ENCODE data around the gene SZT2. TPM values are rescaled to one million over a fixed set of nuclear protein-coding genes. Genes with fewer than 3 reads are reported as not detected.

Gene SZT2
- total RNA-seq, 1 donor from 2014 or later, result 17.3 TPM

DNA sequence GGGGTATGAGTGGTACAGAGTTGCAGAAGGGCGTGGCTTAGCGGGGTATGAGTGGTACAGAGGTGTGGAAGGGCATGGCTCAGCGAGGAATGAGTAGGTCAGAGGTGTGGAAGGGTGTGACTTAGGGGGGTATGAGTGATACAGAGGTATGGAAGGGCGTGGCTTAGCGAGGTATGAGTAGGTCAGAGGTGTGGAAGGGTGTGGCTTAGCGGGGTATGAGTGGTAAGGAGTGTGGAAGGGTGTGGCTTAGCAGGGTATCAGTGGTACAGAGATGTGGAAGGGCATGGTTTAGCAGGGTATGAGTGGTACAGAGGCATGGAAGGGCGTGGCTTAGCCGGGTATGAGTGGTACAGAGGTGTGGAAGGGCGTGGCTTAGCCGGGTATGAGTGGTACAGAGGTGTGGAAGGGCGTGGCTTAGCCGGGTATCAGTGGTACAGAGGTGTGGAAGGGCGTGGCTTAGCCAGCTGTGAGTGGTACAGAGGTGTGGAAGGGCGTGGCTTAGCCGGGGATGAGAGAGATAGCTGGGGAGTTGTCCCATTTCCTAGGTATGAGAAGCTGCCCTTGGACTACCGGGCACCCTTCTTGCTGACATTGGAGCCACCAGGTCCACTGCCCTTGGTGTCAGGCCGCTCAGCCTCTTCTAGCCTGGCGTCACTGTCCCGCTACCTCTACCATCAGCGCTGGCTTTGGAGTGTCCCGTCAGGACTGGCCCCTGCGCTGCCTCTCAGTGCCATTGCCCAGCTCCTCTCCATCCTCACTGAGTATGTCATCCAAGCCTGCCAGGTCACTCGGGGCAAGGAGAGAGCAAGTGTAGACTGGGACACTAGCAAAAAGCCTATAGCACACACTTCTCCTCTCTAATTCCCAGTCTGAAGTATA is 34.2 kb downstream of the SZT2 start:
- DNase-seq, result no peak

DNA sequence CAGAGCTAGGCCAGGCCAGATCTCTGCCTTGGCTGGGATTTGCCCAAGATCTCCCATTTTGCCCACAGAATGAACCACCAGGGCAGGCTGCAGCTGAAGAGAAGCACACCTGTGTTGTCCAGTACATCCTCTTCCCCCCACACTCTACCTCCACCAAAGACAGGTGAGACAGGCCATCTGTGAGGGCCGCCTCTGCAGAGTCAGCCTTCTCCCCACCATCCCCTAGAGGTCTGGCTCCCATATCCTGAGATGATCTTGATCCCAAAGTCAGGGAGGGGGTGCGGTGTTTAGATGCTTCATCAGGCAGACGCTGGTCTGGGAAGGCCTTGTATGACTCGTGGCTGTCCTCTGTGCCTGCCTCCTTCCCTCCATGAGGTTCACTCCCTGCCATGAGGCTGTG is 35.3 kb downstream of the SZT2 start:
- DNase-seq, result no peak

DNA sequence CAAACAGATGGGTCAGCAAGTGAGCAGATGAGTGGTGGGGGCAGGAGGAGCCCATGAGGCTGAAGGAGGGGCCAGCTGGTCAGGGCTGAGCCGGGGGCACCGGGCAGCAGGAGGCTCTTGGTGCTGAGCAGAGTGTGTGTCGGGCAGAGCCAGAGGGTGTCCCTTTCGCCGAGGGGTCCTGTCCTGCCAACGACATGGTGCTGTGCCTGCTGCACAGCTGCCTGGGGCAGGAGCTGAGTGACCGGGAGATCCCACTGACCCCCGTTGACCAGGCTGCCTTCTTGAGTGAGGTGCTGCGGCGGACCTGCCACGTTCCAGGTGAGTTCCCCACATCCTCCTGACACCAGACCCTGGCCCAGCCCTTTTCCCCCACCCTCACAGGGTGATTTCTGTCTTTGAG is 36.5 kb downstream of the SZT2 start:
- no peak for DNase-seq

DNA sequence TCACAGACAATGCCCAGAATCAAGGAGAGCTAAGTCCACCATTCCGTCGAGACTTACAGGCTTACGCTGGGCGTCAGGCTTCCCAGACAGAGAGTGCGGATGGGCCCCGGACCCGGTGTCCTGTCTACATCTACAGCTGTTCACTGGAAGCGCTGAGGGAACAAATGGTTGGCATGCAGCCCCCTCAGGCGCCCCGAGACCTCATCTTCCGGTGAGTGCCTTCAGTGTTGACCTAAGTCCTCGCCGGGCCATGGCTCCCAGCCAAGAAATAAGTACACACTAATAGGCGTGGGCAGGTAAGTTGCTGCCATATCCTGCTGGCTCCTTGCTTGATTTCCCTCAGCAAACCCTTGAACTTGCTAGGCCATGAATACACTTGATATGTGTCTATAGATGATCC is 37.8 kb downstream of the SZT2 start:
- DNase-seq, result no peak

DNA sequence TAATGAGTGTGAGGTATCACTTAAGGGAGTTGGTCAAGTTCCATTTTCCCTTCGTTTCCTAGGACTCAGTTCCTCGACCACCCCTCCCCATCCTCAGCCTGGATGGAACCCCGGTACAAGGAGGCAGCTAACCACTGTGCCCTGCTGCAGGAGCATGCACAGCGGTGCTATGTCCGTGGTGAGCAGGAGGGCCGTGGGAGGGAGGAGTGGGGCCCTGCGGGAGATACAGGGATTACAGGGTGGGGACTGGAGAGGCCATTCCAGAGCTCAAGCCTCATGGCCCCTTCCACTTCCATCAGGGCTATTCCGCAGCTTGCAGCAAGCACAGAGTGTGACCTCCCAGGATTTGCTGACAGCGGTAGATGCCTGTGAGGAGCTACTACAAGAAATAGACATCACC is 38.2 kb downstream of the SZT2 start:
- no peak for DNase-seq

DNA sequence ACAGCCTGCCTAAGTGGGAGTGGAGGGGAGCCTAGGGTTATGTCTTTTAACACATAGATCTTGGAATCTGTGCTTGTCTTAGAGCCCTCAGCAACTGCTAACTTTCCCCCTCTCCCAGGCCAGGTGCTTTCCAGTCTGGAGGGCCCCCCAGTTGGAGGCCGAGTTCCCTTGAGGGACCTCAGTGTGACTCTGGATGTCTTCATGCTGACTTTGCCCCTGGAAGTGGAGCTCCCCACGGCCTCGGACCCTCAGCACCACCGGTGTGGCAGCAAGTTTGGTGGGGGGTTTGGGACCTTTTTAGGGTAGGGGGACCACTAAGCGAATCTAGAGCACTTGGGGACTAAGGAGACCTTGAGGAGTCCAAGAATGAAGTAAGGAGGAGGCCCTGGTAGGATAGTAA is 41.1 kb downstream of the SZT2 start:
- no peak for DNase-seq

DNA sequence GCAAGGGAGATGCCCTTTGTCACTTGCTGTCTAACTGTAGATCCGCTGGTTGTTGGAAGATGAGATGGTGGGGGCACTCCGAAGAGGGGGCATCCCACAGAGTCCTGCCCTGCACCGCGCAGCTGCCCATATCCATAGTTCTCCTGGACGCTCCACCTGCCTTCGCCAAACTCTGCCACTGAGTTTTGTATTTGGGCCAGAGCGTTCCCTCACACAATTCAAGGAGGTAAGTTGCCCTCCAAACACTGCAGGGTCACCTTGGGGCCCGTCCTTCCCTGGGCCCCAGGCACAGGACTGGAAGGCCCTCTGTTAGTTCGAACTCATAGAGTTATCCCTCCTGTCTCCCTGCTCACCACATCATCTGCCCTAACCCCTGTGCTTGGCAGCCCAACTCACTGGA is 42.0 kb downstream of the SZT2 start:
- no peak for DNase-seq

DNA sequence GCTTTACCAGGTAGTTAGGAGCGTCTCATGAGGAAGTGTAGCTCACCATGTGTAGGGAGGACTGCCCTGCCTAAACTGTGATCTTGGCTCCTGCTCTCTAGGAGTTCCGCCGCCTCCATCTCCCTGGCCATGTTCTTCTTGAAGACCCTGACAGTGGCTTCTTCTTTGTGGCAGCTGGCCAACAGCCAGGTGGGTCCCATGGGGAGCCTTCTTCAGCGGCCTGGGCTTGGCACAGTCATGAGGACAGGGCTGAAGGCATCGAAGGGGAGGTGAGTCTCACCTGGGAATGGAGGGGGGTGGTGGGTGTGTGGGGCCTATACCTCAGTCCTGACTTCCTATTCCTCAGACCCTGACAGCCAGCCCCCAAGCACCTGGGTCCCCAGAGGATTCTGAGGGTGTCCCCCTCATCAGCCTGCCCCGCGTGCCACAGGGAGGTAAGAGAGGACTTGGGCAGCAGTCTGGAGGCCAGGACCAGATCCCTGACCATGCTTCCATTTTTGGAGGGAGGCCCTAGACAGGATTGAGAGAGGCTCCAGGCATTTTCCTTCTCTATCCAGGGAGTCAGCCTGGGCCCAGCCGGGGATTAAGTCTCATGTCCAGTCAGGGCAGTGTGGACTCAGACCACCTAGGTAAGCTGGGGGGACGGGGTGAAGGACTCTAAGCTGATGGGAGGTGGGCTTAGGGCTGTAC is 42.6 kb downstream of the SZT2 start:
- DNase-seq, result no peak

DNA sequence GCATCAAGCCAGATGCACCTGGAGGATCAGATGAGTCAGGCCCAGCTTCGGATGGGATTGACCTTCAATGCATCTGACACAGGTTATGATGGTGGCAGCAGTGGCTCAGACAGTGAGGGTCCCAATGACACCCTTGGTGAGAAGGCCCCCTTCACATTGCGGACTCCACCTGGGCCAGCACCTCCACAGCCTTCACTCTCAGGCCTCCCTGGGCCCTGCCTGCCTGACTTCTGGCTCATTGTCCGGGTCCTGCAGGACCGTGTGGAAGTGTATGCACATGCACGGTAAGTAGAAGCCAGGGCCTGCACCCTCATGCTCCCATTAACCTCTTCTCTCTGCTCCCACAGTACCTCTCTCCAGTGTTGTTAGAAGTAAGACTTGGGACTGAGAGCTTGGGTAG is 43.2 kb downstream of the SZT2 start:
- no peak for DNase-seq

DNA sequence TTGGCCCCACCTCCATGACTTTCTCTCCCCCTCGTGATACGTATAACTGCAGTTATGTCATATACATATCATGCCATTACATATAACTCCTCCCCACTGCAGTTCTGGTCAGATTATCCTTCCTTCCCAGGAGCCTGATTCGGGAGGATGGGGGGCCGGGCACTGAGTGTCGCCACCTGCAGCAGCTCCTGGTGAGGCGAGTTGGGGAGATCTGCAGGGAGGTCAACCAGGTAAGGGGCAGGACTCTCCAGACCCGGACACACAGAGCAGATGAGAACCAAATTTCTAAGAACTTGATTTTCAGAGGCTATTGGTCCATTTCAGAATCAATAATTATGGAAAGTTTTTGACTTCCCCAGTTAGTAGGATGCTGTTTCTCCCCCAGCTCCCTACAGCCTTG is 44.6 kb downstream of the SZT2 start:
- DNase-seq, result no peak

DNA sequence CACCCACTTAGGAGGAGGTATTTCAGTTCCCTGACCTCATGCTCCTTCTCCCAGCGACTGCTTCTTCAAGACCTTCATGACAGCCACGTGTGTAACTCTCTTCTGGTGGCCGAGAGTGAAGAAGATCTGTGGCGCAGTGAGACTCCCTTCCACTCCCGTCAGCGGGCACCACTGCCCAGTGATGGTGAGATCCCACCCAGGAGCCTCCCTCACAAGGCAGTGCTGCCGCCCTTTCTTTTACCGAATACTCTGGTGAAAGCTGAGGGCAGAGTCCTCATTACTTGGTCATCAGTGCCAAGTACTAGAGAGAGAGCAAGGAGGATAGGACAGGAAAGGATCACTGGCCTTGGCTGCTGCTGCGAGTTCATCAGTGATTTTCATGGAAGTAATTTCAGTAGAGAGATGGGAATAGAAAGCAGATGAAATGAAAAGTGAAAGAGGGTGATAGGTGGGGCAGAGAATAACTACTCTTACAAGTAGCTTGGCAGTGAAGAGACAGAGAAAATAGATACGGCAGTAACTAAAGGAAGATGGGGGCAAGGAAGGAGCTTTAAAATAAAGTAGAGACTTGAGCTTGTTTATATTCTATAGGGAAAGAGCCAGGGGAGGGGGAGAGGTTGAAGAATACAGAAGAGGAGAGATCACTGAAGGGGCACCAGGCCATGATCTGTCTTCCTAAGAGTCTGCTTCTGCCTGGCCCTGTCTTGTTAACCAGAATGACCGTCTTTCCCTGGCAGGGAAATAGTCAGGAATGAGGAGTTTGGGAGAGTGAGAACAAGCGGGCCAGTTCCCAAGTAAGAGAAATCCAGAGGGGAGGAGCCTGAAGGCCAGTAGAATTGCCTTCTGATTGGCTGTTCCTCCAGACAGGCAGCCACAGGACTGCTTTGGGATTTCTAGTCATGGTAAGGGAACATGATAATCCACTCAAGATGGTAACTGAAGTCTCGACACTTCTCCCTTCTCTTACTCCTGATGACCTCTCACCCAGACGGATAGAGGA is 45.7 kb downstream of the SZT2 start:
- no peak for DNase-seq

DNA sequence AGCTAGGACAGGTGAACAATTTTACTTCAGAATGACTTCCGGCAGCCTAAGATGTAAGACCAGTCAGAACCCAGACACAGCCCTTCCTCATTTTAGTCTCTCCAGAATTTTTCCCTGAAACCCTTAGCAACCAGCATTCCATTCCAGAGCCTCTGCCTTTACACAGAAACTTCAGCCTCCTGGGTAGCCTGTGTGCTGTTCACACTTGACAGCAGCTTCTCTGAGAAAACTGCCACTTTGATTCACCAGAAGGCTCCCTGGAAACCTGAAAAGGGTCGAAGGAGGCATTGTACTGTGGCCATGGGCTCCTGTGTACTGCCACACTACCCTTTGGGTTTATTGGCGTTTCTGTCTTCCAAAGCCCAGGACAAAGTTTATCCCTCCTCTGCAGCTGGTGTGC is 46.7 kb downstream of the SZT2 start:
- no peak for DNase-seq

DNA sequence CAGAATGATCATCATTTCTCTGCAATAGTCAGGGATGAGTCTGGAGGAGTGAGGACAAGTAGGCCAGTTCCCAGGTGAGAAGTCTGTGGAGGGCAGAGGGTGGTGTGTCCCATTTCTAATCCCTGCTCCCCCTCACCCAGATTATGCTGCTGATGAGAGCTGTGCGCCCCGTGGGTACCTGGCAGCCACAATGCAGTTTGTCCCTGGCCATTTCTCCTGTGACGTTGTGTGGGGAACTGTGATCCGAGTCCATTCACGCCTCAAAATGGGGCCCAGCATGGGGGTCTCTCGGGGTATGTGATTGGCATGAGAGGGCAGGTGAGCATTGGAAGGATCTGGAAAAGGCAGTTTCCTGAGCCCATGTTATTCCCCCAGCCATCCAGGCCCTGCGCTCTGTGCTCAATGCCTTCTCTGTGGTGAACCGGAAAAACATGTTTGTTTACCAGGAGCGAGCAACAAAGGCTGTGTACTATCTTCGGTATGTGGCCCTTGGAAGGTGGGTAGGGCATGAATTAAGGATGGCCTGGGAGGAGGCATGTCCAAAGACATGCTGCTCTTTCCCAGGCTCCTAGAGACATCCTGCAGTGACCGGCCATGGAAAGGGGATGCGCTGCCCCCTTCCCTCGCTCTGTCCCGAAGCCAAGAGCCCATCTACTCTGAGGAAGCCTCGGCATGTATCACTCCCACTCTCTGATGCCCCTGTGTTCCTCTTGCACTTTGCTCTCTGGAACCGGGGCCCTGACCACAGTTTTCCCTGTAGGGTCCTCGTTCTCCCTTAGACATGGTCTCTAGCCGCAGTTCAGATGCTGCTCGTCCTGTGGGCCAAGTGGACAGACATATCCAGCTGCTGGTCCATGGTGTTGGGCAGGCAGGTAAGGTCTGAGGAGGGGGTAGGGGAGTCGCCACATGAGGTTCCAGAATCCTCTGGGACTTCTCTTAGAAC is 47.6 kb downstream of the SZT2 start:
- DNase-seq, result no peak

DNA sequence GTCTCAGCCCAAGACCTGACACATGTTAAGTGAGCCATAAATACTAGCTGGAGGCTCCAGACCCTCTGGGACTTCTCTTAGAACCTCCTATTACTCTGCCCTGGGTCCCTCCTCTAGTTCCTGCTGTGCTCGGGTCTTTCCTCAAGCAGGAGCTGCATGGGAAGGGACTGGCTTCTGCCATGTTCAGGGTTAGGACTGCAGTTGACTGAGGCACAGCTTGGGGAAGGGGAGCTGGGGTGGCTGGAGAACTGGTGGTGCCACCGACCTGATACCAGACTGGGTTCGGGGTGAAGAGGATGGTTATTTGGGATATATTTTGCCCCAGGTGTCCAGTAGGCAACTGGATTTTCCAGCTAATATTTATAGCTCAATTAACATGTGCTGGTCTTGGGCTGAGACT is 48.3 kb downstream of the SZT2 start:
- no peak for DNase-seq

DNA sequence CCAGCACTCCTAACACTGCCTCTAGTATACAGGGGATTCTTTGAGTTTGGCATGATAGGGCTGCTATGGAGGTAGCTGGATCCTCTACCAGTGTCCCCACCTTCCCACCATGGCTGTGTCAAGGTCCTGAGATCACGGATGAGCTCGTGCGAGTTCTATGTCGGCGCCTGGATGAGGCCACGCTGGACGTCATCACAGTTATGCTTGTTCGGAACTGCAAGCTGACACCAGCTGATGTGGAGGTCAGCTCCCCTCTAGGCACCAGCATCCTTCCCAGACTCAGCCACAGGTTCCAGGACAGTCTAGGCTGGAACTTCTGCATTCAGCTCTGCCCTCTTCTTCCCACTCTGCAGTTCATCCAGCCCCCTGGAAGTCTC is 48.9 kb downstream of the SZT2 start:
- DNase-seq, result no peak

DNA sequence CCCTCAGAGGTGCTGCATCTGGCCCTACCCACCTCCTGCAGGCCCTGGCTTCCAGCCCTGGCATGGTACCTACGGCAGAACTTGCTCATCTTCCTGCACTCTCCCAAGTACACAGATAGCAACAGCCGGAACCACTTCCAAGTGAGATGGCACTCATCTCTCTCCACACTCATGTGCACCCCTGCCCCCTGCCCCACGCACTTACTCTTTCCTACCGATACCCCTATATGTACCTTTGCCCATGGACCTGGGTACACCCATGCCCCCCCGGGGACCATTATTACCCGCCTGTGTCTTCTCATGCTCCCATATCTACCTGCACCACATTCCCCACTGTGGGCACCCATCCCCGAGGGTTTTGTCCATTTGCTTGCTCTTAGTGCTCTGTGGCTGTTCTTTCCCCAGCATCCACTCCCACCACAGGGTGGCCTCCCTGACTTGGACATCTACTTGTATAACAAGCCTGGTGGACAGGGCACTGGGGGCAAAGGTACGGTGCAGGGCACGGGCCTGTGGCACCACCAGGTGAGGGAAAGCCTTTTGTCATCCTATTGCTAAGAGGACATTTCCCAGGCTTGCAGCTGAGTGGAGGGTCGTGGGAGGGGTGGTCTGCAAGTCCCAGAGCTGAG is 49.4 kb downstream of the SZT2 start:
- no peak for DNase-seq

DNA sequence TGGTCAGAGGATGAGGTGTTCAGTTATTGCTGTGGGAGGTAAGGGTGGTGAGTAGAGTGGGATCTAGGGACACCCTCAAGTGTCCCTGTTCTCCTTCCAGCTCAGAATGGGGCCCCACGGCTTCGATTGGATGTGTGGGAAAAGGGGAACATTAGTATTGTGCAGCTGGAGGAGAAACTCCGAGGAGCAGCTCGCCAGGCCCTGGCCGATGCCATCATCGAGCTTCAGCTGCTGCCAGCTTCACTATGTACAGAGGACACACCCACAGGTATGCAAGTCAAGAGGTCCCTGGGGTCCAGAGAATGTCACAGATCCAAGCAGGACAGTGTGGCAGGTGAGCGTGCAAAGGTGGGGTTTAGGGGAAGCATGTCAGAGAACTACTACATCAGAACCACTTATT is 50.1 kb downstream of the SZT2 start:
- no peak for DNase-seq

DNA sequence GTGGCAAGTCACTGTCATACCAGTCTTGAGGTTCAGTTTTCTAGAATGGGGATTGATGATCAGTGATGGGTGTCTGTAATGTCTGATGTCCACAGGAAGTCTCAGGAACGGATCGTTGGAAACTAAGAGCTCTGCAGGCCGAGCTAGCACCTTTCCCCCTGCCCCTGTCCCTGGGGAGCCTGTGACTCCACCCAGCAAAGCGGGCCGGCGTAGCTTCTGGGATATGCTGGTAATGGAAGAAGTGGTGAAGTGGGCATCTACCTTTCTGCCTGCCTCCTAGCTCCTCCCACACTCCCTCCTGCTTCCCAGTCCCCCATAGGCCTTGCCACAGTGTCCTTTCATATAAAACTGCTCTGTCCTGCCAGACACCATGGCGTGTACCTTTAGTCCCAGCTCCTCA is 50.7 kb downstream of the SZT2 start:
- no peak for DNase-seq

DNA sequence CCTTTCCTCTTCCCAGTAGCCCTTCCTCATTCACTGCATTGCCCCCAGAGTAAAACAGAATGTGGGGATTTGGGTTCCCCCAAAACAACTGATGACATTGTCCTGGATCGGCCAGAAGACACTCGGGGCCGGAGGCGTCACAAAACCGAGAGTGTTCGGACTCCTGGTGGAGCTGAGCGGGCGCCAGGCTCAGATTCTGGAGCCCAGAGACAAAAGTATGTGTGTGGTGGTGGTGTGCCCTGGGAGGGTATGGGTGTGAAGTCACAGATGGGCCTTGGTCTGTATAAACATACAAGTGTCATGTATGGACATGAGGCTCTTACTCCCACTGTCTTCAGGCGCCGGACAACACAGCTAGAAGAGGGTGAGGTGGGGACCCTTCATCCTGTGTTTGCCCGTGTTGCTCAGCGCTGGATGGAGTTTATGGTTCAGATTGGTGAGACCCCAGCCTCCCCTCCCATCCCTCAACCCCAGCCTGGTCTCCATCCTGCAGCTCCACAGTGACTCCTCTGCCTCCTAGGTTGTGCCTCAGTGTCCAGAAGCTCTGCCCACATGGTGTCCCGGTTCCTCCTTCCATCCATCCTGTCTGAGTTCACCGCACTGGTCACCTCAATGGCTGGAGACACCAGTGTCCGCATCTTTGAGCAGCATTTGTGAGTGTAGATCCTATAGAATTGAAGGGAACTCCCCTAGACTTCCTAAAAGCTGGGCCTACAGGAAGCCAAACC is 51.6 kb downstream of the SZT2 start:
- no peak for DNase-seq

DNA sequence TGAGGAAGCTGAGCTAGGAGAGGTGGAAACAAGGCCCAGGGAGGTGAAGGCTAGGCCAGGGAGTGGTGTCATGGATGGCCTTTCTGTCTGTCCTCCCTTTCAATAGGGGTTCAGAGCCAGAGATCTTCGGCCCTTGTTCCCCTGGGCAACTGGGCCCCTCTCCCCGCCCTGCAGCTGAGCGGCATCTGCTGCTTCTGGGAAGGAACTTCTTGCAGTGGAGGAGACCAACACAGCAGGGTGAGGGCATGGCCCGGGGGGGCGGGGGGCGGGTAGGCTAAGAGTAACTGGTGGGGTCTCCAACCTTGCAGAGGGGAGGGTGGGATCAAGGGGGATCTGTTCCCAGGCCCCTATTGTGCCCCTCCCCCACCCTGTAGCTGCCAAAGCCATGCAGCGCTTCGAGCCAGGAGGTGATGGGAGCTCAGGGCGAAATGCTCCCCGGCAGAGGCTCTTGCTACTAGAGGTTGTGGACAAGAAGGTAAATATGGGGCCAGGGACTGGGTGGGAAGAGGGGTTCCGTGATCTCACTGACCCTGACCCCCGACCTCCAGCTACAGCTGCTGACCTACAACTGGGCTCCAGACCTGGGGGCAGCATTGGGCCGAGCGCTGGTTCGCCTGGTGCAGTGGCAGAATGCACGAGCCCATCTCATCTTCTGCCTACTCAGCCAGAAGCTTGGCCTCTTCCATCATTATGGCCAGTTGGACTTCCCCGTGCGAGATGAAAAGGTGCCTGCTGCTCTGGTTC is 52.4 kb downstream of the SZT2 start:
- no peak for DNase-seq
